Ovary (tissue), 3 donors: ENCODE measurements around the gene PLEKHO1.

ENCODE experiments used
- CTCF ChIP-seq, 3 donors: fragments of 450-650 bp in 2 of 3; fragments of 200-600 bp in 1 of 3; IDR thresholded peaks; one replicate each; pipeline versions ENCODE4 v1.5.1 to v1.8.0; 2016 to 2022; ENCODE audit warnings: antibody characterized with exemption in 3 of 3, mild to moderate bottlenecking in 1 of 3
- EP300 ChIP-seq: sonication (generic); formaldehyde crosslinking; IDR thresholded peaks from one replicate; pipeline ENCODE4 v1.6.1; 2017; ENCODE audit warnings: antibody characterized with exemption
- POLR2A ChIP-seq: fragments of 450-650 bp; IDR thresholded peaks from one replicate; pipeline ENCODE4 v1.6.1; 2017; ENCODE audit warnings: antibody characterized with exemption, mild to moderate bottlenecking, moderate library complexity
- donor health status: DM: no; HTN: no; CAD: no.

- TF ChIP-seq EP300 (no peak), POLR2A (no peak), CTCF (IDR thresholded peaks at IDR 0.05) (no peak)
These were observed 40.1 kb upstream of the PLEKHO1 start for GRCh38 chr1:150109586-150109985.
